ENCODE results near the gene PRKN. TPM values are rescaled to one million over a fixed set of nuclear protein-coding genes. Genes with fewer than 3 reads are reported as not detected.
"Not testable (repeated sequence)": the region's sequence is repeated elsewhere in the genome, so short reads cannot be mapped to it uniquely, and the experiment has no call there.

Gene PRKN
- total RNA-seq, 2 donors from 2014 or later, result 10.7 to 21.2 TPM

DNA sequence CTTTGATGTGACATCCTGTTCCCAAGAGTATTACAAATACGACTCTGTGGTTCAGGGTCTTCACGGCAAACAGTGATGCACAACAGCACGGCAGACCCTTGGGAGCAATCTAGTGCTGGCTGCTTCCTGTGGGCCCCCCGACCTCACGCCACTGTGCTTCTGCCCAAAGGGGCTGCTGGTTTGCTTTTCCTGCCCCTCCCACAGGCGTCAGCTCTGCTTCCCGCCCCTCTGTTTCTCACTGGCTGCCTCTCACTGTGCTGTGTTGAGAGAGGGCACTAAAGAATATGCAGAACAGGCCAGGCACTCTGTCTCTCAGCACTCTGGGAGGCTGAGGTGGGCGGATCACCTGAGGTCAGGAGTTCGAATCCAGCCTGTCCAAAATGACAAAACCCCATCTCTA is 899.2 kb downstream of the PRKN start:
- no peak for DNase-seq (ENCODE audit: low spot score)

DNA sequence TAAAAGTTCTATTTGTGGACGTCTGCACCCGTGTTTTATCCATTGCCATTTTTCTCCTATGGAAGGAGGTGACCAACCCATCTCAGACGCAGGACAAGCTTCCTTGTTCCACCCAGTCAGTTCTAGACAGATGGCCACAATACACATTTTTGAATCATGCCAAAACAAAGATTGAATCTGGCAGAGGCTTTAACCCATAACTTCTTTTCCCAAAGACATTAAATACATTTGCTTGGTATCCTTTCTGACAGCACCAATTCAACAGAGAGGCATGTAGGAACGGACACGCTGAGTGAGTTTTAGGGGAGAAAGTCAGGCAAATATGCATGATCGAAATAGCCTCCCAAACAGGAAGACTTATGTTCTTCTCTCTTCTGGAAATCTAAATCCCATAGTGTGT is 901.1 kb downstream of the PRKN start:
- intact Hi-C loops (cut with DNase I), result no loop called here
- no peaks in the 10 kb centered on the region for H3K36me3 ChIP-seq
- H3K4me1 ChIP-seq (replicated peaks), result no peaks in the 10 kb centered on the region
- 45% methylated on average over 6 of the region's 6 CpGs for WGBS
- no peaks in the 10 kb centered on the region for H3K27me3 ChIP-seq (replicated peaks; ENCODE audit: insufficient read depth)
- no peak overlapping the region for H3K27ac ChIP-seq
- DNase-seq (ENCODE audit: low spot score), result no peak
- TF ChIP-seq POLR2AphosphoS5 (IDR thresholded peaks at IDR 0.05) (no peak), POLR2A (IDR thresholded peaks at IDR 0.05) (no peak)
- TF ChIP-seq, protein P1, sequence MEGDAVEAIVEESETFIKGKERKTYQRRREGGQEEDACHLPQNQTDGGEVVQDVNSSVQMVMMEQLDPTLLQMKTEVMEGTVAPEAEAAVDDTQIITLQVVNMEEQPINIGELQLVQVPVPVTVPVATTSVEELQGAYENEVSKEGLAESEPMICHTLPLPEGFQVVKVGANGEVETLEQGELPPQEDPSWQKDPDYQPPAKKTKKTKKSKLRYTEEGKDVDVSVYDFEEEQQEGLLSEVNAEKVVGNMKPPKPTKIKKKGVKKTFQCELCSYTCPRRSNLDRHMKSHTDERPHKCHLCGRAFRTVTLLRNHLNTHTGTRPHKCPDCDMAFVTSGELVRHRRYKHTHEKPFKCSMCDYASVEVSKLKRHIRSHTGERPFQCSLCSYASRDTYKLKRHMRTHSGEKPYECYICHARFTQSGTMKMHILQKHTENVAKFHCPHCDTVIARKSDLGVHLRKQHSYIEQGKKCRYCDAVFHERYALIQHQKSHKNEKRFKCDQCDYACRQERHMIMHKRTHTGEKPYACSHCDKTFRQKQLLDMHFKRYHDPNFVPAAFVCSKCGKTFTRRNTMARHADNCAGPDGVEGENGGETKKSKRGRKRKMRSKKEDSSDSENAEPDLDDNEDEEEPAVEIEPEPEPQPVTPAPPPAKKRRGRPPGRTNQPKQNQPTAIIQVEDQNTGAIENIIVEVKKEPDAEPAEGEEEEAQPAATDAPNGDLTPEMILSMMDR (IDR thresholded peaks at IDR 0.05), result no peak
- H3K4me3 ChIP-seq, result no peak overlapping the region
- no peaks in the 10 kb centered on the region for H3K9me3 ChIP-seq

More for the DNA sequence above, 899.2 kb downstream of the PRKN start:
- TF ChIP-seq POLR2AphosphoS5 (IDR thresholded peaks at IDR 0.05) (no peak), POLR2A (IDR thresholded peaks at IDR 0.05) (no peak)
- TF ChIP-seq, protein P1 (IDR thresholded peaks at IDR 0.05), result no peak
- intact Hi-C loops (cut with DNase I), result no loop called here
- Histone ChIP-seq H3K27ac (no peak overlapping the region), H3K36me3 (no peaks in the 10 kb centered on the region), H3K9me3 (no peaks in the 10 kb centered on the region), H3K4me1 (replicated peaks) (no peaks in the 10 kb centered on the region), H3K4me3 (no peak overlapping the region), H3K27me3 (replicated peaks; ENCODE audit: insufficient read depth) (no peaks in the 10 kb centered on the region)
- WGBS, result 84% methylated on average over 9 of the region's 9 CpGs

DNA sequence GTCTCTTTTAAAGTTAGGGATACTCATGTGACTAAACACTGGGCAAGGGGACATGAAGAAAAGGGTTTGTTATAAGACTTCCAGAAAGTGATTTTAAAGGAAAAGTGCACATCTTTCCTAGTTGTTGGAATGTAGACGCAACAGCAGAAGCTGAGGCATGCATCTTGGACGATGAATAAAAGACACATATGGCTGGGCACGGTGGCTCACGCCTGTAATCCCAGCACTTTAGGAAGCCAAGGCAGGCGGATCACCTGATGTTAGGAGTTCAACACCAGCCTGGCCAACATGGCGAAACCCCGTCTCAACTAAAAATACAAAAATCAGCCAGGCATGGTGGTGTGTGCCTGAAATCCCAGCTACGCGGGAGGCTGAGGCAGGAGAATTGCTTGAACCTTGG is 905.4 kb downstream of the PRKN start:
- H3K9me3 ChIP-seq; H3K27me3 ChIP-seq (replicated peaks; ENCODE audit: insufficient read depth); intact Hi-C loops (cut with DNase I); DNase-seq (ENCODE audit: low spot score); H3K4me3 ChIP-seq; H3K27ac ChIP-seq; H3K4me1 ChIP-seq (replicated peaks); H3K36me3 ChIP-seq: not testable (repeated sequence)
- 94% methylated on average over 9 of the region's 9 CpGs for WGBS

GRCh38 chr6:161817881-161818280 is 909.7 kb downstream of the PRKN start:
- TF ChIP-seq, protein P1 (IDR thresholded peaks at IDR 0.05), result no peak
- TF ChIP-seq POLR2A (IDR thresholded peaks at IDR 0.05), result no peak
- no peak for TF ChIP-seq POLR2AphosphoS5 (IDR thresholded peaks at IDR 0.05)
- no peaks in the 10 kb centered on the region for H3K4me1 ChIP-seq (replicated peaks)
- intact Hi-C loops (cut with DNase I), result no loop called here

DNA sequence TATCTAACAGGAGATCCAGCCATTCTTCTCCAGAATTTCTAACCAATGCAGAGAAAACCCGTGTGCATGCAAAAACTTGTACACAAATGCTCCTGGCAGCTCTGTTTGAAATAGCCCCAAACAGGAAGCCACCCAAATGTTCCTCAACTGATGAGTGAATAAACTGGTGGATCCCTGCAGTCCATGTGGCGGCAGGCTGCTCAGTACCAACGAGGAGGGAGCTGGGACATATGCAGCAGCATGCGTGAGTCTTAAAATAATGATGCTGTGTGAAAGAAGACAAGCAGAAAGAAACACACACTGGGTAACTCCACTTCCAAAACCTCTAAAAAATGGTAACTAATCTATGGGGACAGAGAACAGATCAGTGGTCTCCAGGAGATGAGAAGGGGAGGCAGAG is 911.6 kb downstream of the PRKN start:
- H3K4me3 ChIP-seq, result no peak overlapping the region
- intact Hi-C loops (cut with DNase I), result no loop called here
- TF ChIP-seq POLR2A (IDR thresholded peaks at IDR 0.05) (no peak), POLR2AphosphoS5 (IDR thresholded peaks at IDR 0.05) (no peak)
- TF ChIP-seq, protein P1 (IDR thresholded peaks at IDR 0.05), result no peak
- no peaks in the 10 kb centered on the region for H3K4me1 ChIP-seq (replicated peaks)
- no peak for DNase-seq (ENCODE audit: low spot score)
- H3K27ac ChIP-seq, result no peak overlapping the region
- H3K9me3 ChIP-seq, result no peaks in the 10 kb centered on the region
- no peaks in the 10 kb centered on the region for H3K27me3 ChIP-seq (replicated peaks; ENCODE audit: insufficient read depth)
- WGBS, result 46% methylated on average over 4 of the region's 4 CpGs
- no peaks in the 10 kb centered on the region for H3K36me3 ChIP-seq

More at GRCh38 chr6:161817881-161818280, 909.7 kb downstream of the PRKN start:
- no peak for DNase-seq (ENCODE audit: low spot score)
- Histone ChIP-seq H3K27ac (no peak overlapping the region), H3K27me3 (replicated peaks; ENCODE audit: insufficient read depth) (no peaks in the 10 kb centered on the region), H3K4me3 (no peak overlapping the region), H3K36me3 (no peaks in the 10 kb centered on the region), H3K9me3 (no peaks in the 10 kb centered on the region)
- 77% methylated on average over 4 of the region's 4 CpGs for WGBS
